HG03457 (cell line): Measurements from ENCODE around the gene ZFPM1.

ENCODE experiments used
- ATAC-seq: cut with Tn5 transposase; IDR thresholded peaks from one replicate; pipeline ENCODE4 v1.9.1; 2021; ENCODE audit warnings: moderate number of reproducible peaks; ENCODE audit not compliant: unreplicated experiment

Gene ZFPM1

DNA sequence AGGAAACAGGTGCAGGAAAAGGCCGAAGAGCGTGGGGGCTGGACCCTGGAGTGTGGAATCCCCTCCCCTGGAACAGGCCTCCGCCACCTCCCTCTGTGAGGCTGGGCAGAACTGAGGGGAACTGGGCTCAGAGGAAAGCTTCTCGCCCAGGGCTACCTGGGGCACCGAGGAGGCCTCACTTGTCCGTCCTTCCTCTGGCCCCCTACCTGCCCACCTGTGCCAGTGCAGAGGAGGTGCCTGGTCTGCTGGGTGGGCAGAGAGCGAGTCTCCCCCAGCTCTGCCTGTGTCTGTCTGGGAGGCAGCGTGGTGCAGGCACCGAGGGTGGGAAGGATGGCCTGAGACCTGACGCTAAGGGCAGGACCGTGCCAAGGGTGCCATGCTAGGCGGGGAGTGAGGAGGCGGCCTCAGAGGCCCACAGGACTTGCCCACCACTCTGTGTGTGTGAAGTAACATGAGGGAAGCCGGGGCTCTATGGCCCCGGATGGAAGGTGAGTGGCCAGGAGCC lies 42.2 kb downstream of the ZFPM1 start:
- ATAC-seq, result no peak

DNA sequence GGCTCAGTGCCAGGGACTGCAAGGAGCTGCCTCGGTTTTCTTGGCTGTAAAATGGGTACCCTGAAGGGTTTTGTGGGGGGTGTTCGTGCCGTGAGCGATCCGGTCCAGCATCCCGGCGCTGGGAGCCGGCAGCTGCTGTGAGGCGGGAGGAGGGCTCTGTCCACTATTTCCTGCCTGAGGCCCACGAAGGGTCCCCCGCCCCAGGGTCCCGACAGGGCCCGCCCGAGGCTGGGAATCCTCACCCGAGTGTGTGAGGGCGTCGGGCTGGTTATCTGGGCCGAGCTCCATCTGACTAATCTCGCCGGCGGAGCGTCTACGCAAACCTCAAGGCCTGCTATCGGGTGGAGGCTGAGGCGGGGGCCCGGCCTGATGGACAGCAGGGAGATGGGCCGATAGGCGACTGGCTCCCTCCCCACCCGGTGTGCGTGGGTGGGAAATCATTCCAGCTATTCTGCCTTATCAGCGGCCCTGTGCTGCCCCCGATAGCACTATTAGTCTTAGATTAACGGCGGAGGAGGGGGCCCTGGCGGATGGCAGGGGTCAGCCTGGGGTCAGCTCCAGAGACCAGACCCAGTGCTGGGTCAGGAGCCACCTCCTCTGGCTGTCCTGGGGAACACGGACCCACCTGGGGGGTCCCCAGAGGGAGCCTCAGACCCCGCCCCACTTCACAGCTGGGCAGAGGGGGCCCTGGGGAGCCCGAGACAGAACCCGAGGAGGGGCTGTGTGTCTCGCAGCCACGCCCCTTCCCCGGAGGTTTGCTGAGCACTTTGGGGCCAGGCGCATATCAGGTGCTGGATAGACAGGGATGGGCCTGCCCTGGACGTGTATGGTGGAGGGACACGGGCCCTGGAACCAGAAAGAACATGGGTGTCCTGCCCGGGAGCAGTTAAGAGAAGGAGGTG lies 44.7 kb downstream of the ZFPM1 start:
- ATAC-seq, result no peak

DNA sequence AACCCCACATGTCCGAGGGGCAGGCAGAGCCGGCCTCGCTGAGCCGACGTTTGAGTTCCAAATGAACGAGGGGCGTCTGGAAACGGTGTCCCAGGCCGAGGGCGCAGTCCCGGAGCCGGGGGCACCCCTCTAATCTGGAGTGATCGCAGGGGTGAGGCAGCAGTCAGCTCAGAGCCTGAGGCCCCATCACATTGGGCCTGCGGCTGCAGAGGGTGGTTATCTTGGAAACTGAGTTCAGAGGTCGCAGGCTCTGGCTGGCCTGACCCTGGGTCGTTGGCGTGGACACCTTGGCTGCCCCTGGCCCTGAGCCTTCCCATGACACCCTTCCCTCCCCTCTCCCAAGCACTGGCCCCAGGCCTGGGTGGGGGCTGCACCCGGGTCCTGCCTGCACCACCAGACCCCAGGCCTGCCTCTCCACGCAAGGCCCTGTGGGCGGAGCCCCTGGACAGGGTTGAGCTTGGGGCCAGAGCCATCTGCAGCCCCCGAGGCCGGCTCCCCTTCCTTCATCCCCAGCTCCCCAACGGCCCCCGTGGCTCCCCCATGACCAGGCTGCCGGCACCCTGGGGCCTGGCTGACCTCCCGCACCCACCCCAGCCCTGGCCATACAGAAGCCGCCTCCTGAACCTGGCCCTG lies 45.6 kb downstream of the ZFPM1 start:
- ATAC-seq, result no peak

- ATAC-seq, result no peak
Measured at GRCh38 chr16:88499292-88499691, 46.2 kb downstream of the ZFPM1 start.

- no peak for ATAC-seq
Measured at GRCh38 chr16:88499836-88500251, 46.8 kb downstream of the ZFPM1 start.

- no peak for ATAC-seq
Measured at GRCh38 chr16:88500255-88500661, 47.2 kb downstream of the ZFPM1 start.

DNA sequence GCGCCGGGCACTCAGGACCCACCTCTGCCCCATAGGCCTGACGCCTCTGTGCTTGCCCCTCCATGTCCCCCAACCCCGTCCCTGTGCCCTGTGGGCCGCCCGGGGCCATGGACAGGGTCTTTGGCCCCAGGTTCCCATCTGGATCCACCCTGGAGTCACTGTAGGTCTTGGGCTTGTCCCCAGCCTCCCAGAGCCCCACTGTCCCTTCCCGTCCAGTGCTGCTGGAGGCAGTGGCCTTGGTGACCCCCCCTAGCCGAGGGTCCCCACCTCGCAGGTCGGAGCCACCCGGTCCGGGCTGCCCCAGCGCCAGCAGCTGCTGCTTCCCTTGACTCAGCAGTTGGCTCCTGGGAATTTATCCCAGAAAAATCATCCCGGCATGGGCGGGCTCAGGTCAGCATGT lies 49.3 kb downstream of the ZFPM1 start:
- no peak for ATAC-seq

DNA sequence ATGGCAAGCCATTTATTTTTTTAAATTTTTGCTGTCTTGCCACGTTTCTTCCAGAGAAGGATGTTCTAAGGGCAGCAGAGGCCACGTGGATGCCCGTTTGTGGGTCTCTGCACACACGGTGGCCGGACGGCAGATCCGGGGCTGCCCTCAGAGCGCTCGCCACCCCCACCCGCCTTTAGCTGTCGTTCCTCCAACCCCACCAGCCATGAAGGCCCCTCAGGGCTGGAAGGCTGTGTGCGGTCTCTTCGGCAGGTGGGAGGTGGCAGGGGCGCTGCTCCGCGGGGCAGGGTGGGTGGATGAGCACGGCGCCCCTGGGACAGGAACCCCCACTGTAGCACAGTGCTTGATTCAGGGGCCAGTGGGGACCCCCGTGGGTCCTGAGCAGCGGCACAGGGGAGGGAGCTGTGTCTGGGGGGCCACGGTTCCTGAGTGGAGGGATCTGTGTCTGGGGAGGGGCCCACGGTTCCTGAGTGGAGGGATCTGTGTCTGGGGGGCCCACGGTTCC lies 49.7 kb downstream of the ZFPM1 start:
- no peak for ATAC-seq

GRCh38 chr16:88503374-88503770 lies 50.3 kb downstream of the ZFPM1 start:
- ATAC-seq, result no peak

DNA sequence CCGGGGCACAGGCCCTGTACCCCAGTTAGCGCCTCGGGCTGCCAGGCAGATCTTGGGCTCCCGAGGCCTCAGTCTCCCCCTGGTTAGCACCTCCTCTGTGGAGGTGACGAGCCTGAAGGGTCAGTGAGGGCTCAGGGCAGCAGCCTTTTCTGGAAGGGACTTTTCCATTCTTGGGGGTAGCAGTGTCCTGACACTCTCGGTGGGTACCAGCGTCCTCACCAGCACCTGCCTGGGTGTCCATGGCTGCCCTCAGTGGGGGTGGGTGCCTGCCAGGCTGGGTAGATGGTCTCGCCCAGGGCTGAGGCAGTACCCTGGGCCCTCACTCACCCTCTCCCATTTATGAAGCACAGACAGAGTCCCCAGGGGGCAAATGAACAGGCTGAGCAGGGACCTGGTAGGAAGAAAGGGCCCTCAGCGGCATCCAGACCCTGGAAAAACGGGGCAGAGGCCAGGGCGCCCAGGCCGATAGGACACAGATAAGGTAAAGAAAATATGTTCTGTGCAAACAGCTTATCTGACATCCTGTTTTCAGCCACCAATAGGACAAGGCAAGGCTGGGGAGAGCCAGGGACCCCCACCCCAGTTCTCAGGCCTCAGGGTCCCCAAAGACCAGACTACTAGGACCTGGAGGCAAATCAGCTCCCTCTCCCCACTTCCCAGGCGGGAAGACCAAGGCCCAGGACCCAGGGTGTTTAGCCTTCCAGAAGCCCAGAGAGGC lies 50.9 kb downstream of the ZFPM1 start:
- no peak for ATAC-seq

GRCh38 chr16:88504489-88505404 lies 51.7 kb downstream of the ZFPM1 start:
- no peak for ATAC-seq

DNA sequence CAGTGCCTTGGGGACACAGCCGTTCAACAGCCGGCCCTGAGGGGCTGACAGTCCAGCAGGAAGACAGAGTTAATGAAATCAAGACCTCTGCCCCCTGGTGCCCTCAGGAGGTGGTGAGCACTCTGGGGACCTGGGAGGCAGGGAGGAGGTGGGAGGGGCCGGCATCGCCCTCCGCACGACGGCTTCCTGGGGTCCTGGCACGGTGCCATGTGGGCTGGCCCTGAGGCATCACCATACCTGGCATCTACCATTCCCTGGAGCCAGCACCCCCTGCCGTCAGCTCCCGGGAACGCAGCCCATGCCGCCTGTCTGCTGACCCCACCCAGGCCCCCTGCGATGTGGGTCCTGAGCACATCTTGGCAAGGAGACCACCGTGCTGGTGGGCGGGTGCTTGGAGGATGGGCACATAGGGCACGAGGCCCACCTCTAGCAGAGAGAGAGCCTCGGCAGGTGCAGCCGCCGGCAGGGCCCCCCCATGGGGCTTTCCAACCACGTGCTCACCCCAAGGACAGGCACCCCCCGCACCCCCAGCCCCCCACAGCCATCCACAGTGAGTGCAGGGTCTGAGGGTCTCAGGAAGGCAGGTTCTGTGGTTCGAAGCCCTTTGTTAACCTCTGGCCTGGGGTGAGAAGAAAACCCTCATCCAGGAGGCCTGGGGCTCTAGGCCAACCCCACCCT lies 52.5 kb downstream of the ZFPM1 start:
- ATAC-seq, result no peak

DNA sequence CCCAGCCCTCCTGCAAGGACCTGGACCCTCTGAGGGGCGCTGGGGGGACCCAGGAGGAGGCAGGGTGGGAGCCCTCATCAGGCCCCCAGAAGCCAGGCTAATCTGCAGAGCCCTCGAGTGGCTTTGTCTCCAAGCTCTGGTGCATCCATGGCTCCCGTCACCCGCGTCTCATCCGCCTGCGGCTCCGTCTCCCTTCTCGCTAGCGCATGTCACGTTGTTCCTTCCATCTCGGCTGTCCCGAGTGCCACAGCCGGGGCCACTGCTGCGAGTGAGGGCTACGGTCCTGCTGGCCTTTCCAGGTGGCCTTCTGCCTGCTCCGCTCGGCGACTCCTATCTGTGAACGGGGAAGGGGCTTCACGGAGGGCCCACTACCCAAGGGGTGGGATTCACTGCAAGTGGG lies 53.6 kb downstream of the ZFPM1 start:
- ATAC-seq, result no peak

- no peak for ATAC-seq
Measured at GRCh38 chr16:88507231-88507743, 54.2 kb downstream of the ZFPM1 start.

DNA sequence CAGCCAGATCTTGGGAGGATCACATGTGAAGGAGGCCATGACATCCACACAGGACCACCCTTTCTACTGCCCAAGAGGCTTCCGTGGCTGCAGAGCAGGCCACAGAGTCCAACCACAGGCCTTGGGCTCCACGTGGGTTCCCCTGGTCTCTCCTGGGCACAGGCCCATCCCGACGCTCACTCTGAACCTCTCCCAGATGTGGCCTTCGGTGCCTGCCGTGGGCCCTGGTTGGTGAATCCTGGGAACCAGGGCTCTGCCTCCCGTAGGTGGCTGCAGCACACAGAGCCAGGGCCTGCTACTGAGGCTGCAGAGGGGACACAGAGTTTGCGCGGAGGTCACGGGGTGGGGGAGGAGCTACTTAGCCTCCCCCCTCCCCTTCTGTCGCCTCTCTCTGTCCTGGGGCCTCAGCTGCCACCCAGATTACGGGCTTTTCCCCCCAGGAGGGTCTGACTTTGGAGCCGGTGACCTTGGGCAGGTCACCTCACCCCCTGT lies 55.3 kb downstream of the ZFPM1 start:
- ATAC-seq, result no peak

- no peak for ATAC-seq
Measured at GRCh38 chr16:88508868-88509748, 56.0 kb downstream of the ZFPM1 start.

DNA sequence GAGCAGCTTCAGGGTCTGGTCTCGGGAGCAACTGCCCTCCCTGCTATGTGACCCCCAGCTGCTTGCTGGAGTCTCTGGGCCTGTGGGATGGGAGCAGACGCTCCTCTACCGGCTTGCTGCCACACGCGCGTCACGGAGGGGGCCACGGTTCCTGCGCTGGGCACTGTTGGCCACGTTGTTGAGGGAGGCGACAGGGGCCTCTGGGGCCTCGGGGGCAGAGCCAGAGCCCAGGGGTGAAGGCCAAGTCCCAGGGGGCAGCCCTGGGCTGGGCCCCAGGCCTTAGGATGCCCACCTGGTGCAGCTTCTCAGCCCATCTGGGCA lies 56.6 kb downstream of the ZFPM1 start:
- no peak for ATAC-seq
